HEK293 (cell line): ENCODE data around the gene FAM168B.

Experiments used
- SCRT2 ChIP-seq: fragments of 450-650 bp; formaldehyde crosslinking; IDR thresholded peaks from 2 replicates; pipeline ENCODE4 v1.5.1; 2016; ENCODE audit warnings: missing biosample characterization, missing genetic modification characterization
- ZNF513 ChIP-seq: fragments of 450-650 bp; IDR thresholded peaks from 2 replicates; pipeline ENCODE4 v1.5.1; 2018; ENCODE audit warnings: missing biosample characterization, missing genetic modification characterization
- TF ChIP-seq, protein P1 (sequence below): fragments of 450-650 bp; formaldehyde crosslinking; IDR thresholded peaks from 2 replicates; pipeline ENCODE4 v1.5.1; 2016; ENCODE audit warnings: missing biosample characterization, missing genetic modification characterization

DNA sequence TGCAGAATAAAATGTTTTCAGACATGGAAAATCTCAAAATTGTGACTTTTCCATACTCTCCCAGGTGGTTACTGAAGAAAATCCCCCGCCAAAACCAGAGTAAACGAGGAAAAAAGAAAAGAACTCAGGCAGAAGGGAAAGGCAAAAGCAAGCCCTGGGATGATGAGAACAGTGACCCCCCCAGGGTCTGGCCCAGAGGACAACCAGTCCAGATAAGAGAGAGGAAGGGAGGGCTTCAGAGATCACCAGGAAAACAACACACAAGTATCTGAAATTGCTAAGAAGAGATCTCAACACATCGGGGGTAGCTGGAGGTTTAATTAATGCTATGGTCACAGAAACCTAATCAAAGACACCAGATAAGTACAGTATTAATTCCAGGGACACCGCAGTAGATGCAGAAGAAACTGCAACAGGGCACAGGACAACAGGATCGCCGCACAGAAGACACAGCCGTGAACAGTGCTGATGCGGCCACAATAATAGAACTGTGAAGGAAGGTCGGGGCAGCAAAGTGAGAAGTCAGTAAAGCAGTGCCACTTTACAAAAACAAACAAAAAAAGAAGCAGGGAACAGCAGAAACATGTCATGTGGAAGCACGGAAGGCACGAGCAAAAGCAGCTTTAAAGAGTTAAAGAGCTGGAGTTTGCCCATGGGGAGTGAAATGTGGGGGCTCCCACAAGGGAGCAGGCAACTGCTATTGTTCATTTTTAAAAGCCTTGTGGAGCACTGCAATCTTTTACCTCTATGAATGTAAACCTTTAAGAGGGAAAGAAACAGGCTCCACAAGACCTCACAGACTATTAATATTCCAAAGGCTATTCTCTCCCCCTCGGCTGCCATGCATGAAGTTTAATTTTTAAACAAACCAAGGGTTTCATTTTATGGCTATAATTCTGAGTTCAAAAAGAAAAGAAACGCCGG is 28.4 kb downstream of the FAM168B start:
- TF ChIP-seq SCRT2 (tag by site-specific recombination) (no peak), ZNF513 (tag by site-specific recombination) (no peak)
- TF ChIP-seq, protein P1, sequence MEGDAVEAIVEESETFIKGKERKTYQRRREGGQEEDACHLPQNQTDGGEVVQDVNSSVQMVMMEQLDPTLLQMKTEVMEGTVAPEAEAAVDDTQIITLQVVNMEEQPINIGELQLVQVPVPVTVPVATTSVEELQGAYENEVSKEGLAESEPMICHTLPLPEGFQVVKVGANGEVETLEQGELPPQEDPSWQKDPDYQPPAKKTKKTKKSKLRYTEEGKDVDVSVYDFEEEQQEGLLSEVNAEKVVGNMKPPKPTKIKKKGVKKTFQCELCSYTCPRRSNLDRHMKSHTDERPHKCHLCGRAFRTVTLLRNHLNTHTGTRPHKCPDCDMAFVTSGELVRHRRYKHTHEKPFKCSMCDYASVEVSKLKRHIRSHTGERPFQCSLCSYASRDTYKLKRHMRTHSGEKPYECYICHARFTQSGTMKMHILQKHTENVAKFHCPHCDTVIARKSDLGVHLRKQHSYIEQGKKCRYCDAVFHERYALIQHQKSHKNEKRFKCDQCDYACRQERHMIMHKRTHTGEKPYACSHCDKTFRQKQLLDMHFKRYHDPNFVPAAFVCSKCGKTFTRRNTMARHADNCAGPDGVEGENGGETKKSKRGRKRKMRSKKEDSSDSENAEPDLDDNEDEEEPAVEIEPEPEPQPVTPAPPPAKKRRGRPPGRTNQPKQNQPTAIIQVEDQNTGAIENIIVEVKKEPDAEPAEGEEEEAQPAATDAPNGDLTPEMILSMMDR (tag by site-specific recombination), result no peak
